VCaP (cell line): Measurements from ENCODE around the gene SMG1.

Source experiments
- H3K27ac ChIP-seq: fragments of 450-650 bp; 2 replicates; pipeline ENCODE4 v1.5.1; 2017
- CTCF ChIP-seq: fragments of 450-650 bp; conservative IDR thresholded peaks from 2 replicates; pipeline ENCODE4 v1.5.1; 2017; ENCODE audit warnings: mild to moderate bottlenecking, moderate library complexity

Gene SMG1

GRCh38 chr16:18816286-18816685 is 109.9 kb downstream of the SMG1 start:
- no peak for TF ChIP-seq CTCF
- no peak overlapping the region for H3K27ac ChIP-seq

DNA sequence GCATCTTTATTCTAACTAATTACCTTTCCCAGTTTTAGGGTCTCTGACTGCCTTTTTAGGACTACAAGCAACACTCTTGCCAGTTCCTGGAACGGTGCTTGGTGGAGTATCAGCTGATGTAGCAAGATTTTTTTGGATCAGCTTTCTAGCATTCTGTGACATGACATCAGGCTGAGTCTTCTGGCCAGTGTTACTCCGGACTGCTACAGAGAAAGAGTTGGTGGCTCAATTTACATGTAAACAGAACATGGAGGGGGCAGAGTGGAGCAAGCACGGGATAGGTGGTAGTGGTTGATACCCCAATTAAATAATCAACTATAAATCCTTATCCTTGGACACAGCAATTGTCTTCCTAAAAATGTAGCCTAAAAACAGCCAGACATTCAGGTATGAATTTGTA is 114.3 kb downstream of the SMG1 start:
- H3K27ac ChIP-seq, result no peak overlapping the region
- TF ChIP-seq CTCF, result no peak

- TF ChIP-seq CTCF, result no peak
- no peak overlapping the region for H3K27ac ChIP-seq
Observed at GRCh38 chr16:18809165-18809564, 117.0 kb downstream of the SMG1 start.

- H3K27ac ChIP-seq, result no peak overlapping the region
- TF ChIP-seq CTCF, result no peak
Observed at GRCh38 chr16:18805257-18805773, 120.9 kb downstream of the SMG1 start.

DNA sequence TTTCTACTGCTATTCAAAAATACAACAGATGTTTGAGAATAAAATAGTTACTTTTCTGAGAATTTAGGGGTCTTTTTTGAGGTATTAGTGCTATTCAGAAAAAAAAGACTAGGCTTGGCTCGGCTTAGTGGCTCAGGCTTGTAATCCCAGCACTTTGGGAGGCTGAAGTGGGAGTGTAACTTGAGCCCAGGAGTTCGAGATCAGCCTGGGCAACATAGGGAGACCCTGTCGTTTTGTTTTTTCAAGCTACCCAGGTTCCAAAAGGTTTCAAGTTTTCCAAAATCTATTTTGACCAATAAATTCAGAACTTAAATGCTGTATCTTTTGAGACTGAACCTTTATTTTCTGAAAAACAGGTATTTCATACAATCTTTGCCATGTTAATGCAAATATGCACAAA is 121.7 kb downstream of the SMG1 start:
- H3K27ac ChIP-seq, result no peak overlapping the region
- no peak for TF ChIP-seq CTCF

GRCh38 chr16:18803569-18804462 is 122.4 kb downstream of the SMG1 start:
- H3K27ac ChIP-seq, result no peak overlapping the region
- no peak for TF ChIP-seq CTCF

DNA sequence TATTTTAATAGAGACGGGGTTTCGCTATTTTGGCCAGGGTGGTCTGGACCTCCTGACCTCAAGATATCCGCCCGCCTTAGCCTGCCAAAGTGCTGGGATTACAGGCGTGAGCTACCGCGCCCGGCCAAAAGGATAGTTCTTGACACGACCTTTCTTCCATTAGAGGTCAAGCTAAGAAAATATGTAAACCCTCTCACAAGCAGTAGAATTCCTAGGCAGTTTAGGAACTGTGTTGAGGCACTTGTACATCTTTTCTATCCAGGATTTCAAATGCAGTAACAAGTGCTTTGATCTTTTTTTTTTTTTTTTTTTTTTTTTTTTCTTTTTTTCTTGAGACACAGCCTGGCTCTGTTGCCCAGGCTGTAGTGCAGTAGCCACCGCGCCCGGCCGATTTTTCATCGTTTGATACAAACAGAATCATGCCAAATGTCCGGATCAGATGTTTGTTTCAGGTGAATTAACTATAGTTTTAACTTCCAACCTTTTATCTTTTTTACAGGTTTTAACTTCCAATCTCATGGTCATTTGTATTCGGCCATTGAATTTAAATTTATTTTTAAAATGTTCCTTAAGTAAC is 123.4 kb downstream of the SMG1 start:
- no peak overlapping the region; the same call in 1 of the 2 replicates for H3K27ac ChIP-seq
- TF ChIP-seq CTCF, result no peak
